Brain pericyte (primary cell): ENCODE results near the gene LURAP1L.
"Not testable (repeated sequence)": the region's sequence is repeated elsewhere in the genome, so short reads cannot be mapped to it uniquely, and the experiment has no call there.

ENCODE experiments used
- DNase-seq: peaks from one replicate; pipeline ENCODE4 v3.0.0-alpha.2; 2012; ENCODE audit warnings: low read depth, low spot score

LURAP1L gene

DNA sequence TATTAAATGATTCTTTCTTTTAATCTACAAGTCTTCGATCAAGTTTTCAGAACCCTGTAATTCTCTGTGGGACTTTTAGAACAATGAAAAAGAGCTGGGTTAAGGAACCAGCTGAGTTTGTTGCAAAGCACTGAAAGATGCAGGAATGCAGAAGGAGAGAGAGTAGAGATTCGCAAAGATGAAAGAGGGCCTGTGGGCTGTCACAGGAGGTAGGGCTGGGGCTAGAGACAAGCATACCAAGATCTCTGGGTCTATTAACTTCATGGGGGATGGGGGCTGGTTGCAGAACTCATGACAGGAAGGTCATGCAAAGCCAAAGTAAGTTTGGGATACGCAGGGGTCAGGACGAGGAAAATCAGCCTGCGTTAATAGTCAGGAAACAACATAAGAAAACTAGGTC is 81.8 kb downstream of the LURAP1L start:
- DNase-seq: no peak

DNA sequence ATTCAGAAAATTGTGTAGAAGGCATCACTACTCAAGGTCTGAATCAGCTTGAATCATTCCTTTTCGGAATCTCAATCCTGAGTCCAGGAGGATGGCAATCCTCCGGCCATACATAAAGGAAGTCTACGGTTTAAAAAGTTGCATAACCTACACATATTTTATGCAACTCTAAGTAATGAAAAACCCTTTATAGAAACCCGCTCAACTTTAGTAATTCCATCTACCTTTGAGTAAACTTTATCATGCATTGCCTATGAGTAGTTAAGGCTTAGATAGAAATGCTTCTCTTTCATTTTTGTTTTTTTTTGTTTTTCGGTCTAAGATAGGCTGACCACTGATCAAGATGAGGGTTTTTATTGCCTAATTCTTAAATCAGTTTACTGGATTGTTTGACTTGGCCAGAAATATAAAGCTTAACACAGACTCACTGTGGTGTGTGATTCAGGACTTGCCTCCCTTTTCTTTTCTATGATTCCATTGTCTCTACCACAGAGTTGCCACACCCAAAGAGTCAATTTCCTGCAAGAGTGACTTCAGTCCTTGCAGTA is 85.0 kb downstream of the LURAP1L start:
- DNase-seq: no peak

- DNase-seq: no peak
These were observed 86.2 kb downstream of the LURAP1L start for GRCh38 chr9:12860998-12861397.

- DNase-seq: no peak
These were observed 88.0 kb downstream of the LURAP1L start for GRCh38 chr9:12862611-12863410.

GRCh38 chr9:12863618-12864017 is 88.8 kb downstream of the LURAP1L start:
- DNase-seq: no peak

- not testable (repeated sequence) for DNase-seq
These were observed 90.6 kb downstream of the LURAP1L start for GRCh38 chr9:12865380-12865779.
